ENCODE data around the gene KIF5A.

The KIF5A gene

GRCh38 chr12:57535764-57536596 is 13.9 kb upstream of the KIF5A start:
- no peak for DNase-seq

GRCh38 chr12:57536597-57536942 is 13.3 kb upstream of the KIF5A start:
- no peak for DNase-seq

- no peak for DNase-seq
Observed at GRCh38 chr12:57539134-57539768, 10.6 kb upstream of the KIF5A start.

GRCh38 chr12:57541001-57541400 is 8.8 kb upstream of the KIF5A start:
- DNase-seq = no peak

GRCh38 chr12:57541717-57542116 is 8.1 kb upstream of the KIF5A start:
- DNase-seq = no peak

- DNase-seq = no peak
Observed at GRCh38 chr12:57543581-57543980, 6.3 kb upstream of the KIF5A start.

- peak; percentile 32 for DNase-seq
Observed at GRCh38 chr12:57545809-57546437, 3.9 kb upstream of the KIF5A start.

- peak; percentile 97 for DNase-seq
Observed at GRCh38 chr12:57546438-57547287, 3.2 kb upstream of the KIF5A start, which contains the start of gene DCTN2. Gene DCTN2 (minus strand): TSS chr12:57547192. CDS start chr12:57547063, 129 bp downstream.

GRCh38 chr12:57547288-57548012 is 2.4 kb upstream of the KIF5A start:
- DNase-seq = no peak

GRCh38 chr12:57548013-57548315 is 1.9 kb upstream of the KIF5A start:
- no peak for DNase-seq

GRCh38 chr12:57548488-57548887 is 1.4 kb upstream of the KIF5A start:
- DNase-seq = no peak

- DNase-seq = no peak
Observed at GRCh38 chr12:57549203-57549908, 488 bp upstream of the KIF5A start.

- no peak for DNase-seq
Observed at GRCh38 chr12:57550641-57551549, 1.1 kb downstream of the KIF5A start.

- DNase-seq = no peak
Observed at GRCh38 chr12:57551637-57552305, 1.9 kb downstream of the KIF5A start.

GRCh38 chr12:57552306-57552651 is 2.4 kb downstream of the KIF5A start:
- DNase-seq = no peak

GRCh38 chr12:57552835-57553313 is 3.0 kb downstream of the KIF5A start:
- DNase-seq = no peak

- DNase-seq = no peak
Observed at GRCh38 chr12:57553343-57554202, 3.7 kb downstream of the KIF5A start.

GRCh38 chr12:57554453-57554852 is 4.6 kb downstream of the KIF5A start:
- DNase-seq = no peak

- no peak for DNase-seq
Observed at GRCh38 chr12:57554897-57555296, 5.1 kb downstream of the KIF5A start.
